H9 (cell line): Measurements from ENCODE around the gene HOXC11. TPM values are rescaled to one million over a fixed set of nuclear protein-coding genes. Genes with fewer than 3 reads are reported as not detected.

Experiments
- DNase-seq: peaks from one replicate; pipeline ENCODE4 v3.0.0-alpha.2; 2017
- H2AFZ ChIP-seq: one replicate; pipeline ENCODE4 v1.6.1; 2013; ENCODE audit warnings: mild to moderate bottlenecking, low read length, control low read depth, moderate library complexity
- H2AK5ac ChIP-seq: 2 replicates; pipeline ENCODE4 v1.6.1; 2013; ENCODE audit warnings: low read length, control low read depth, mixed read lengths; ENCODE audit not compliant: insufficient read length
- H2BK120ac ChIP-seq: one replicate; pipeline ENCODE4 v1.6.1; 2013; ENCODE audit warnings: low read depth, mild to moderate bottlenecking, low read length, control low read depth, inconsistent platforms; ENCODE audit not compliant: poor library complexity, severe bottlenecking
- H2BK12ac ChIP-seq: 2 replicates; pipeline ENCODE4 v1.6.1; 2013; ENCODE audit warnings: low read length, control low read depth, mixed read lengths, low read depth; ENCODE audit not compliant: insufficient read length
- H2BK15ac ChIP-seq: 2 replicates; pipeline ENCODE4 v1.6.1; 2013; ENCODE audit warnings: low read depth, low read length, control low read depth
- H2BK20ac ChIP-seq: one replicate; pipeline ENCODE4 v1.6.1; 2013; ENCODE audit warnings: low read depth, mild to moderate bottlenecking, low read length, control low read depth, inconsistent platforms; ENCODE audit not compliant: poor library complexity, severe bottlenecking
- H2BK5ac ChIP-seq: 2 replicates; pipeline ENCODE4 v1.6.1; 2013; ENCODE audit warnings: low read length, control low read depth, mixed read lengths; ENCODE audit not compliant: insufficient read length
- H3K14ac ChIP-seq: 2 replicates; pipeline ENCODE4 v1.6.1; 2013; ENCODE audit warnings: low read length, control low read depth; ENCODE audit not compliant: insufficient read depth
- H3K18ac ChIP-seq: 2 replicates; pipeline ENCODE4 v1.6.1; 2013; ENCODE audit warnings: low read depth, mild to moderate bottlenecking, mixed read lengths, low read length, control low read depth; ENCODE audit not compliant: insufficient read length
- H3K23ac ChIP-seq: 2 replicates; pipeline ENCODE4 v1.6.1; 2013; ENCODE audit warnings: low read length, control low read depth, mixed read lengths, low read depth; ENCODE audit not compliant: insufficient read length
- H3K23me2 ChIP-seq: 2 replicates; pipeline ENCODE4 v1.6.1; 2013; ENCODE audit warnings: low read depth, mild to moderate bottlenecking, mixed read lengths, low read length, control low read depth; ENCODE audit not compliant: insufficient read length, poor library complexity, severe bottlenecking
- H3K27ac ChIP-seq: 2 replicates; pipeline ENCODE4 v1.5.1; 2013; ENCODE audit warnings: low read length, control low read depth, mixed read lengths, low read depth; ENCODE audit not compliant: insufficient read length
- H3K27me3 ChIP-seq: 2 replicates; pipeline ENCODE4 v1.6.1; 2013; ENCODE audit warnings: low read length, control low read depth, inconsistent platforms; ENCODE audit not compliant: insufficient read depth
- H3K4ac ChIP-seq: 2 replicates; pipeline ENCODE4 v1.6.1; 2013; ENCODE audit warnings: low read depth, mild to moderate bottlenecking, control low read depth, inconsistent platforms, low read length, moderate library complexity
- H3K4me1 ChIP-seq: 2 replicates; pipeline ENCODE4 v1.6.1; 2013; ENCODE audit warnings: low read length, control low read depth, inconsistent platforms; ENCODE audit not compliant: insufficient read depth
- H3K4me2 ChIP-seq: 2 replicates; pipeline ENCODE4 v1.6.1; 2013; ENCODE audit warnings: low read length, control low read depth, mixed read lengths; ENCODE audit not compliant: insufficient read length, insufficient read depth
- H3K56ac ChIP-seq: 2 replicates; pipeline ENCODE4 v1.6.1; 2013; ENCODE audit warnings: low read depth, mild to moderate bottlenecking, mixed read lengths, low read length, control low read depth; ENCODE audit not compliant: insufficient read length
- H3K79me1 ChIP-seq: 2 replicates; pipeline ENCODE4 v1.6.1; 2013; ENCODE audit warnings: low read depth, mild to moderate bottlenecking, moderate library complexity, low read length, control low read depth, inconsistent platforms; ENCODE audit not compliant: insufficient read depth, poor library complexity, severe bottlenecking
- H3K79me2 ChIP-seq: 2 replicates; pipeline ENCODE4 v1.6.1; 2013; ENCODE audit warnings: low read length, control low read depth, inconsistent platforms; ENCODE audit not compliant: insufficient read depth
- H3K9ac ChIP-seq: 2 replicates; pipeline ENCODE4 v1.6.1; 2013; ENCODE audit warnings: low read length, control low read depth, mixed read lengths; ENCODE audit not compliant: insufficient read length; ENCODE audit errors: extremely low read depth
- H3K9me3 ChIP-seq: one replicate; pipeline ENCODE4 v1.6.1; 2013; ENCODE audit warnings: low read depth, low read length, inconsistent platforms; ENCODE audit not compliant: control insufficient read depth
- H3T11ph ChIP-seq: one replicate; pipeline ENCODE4 v1.6.1; 2013; ENCODE audit warnings: mild to moderate bottlenecking, low read length, control low read depth, inconsistent platforms
- H4K20me1 ChIP-seq: one replicate; pipeline ENCODE4 v1.6.1; 2013; ENCODE audit not compliant: control insufficient read depth, insufficient read length, insufficient read depth
- H4K5ac ChIP-seq: 2 replicates; pipeline ENCODE4 v1.6.1; 2013; ENCODE audit warnings: low read depth, mild to moderate bottlenecking, mixed read lengths, low read length, control low read depth; ENCODE audit not compliant: insufficient read length
- H4K8ac ChIP-seq: replicated peaks from 2 replicates; pipeline ENCODE4 v1.6.1; 2013; ENCODE audit warnings: low read length, control low read depth, mixed read lengths, low read depth; ENCODE audit not compliant: insufficient read length
- H4K91ac ChIP-seq: 2 replicates; pipeline ENCODE4 v1.6.1; 2013; ENCODE audit warnings: low read depth, mild to moderate bottlenecking, moderate library complexity, mixed read lengths, low read length, control low read depth; ENCODE audit not compliant: insufficient read length
- H3K27ac Mint-ChIP-seq, 3 experiments: 2 replicates in 2 of 3; 3 replicates in 1 of 3; pipeline ENCODE4 v1.8.0; 2020 to 2021; ENCODE audit warnings: mixed read lengths in 3 of 3, mild to moderate bottlenecking in 1 of 3, moderate library complexity in 1 of 3
- H3K27me3 Mint-ChIP-seq: 2 replicates; pipeline ENCODE4 v1.8.0; 2021; ENCODE audit warnings: low read depth, mild to moderate bottlenecking, moderate library complexity, mixed read lengths
- H3K36me3 Mint-ChIP-seq, 3 experiments: 2 replicates in 2 of 3; 3 replicates in 1 of 3; pipeline ENCODE4 v1.8.0; 2020 to 2021; ENCODE audit warnings: low read depth in 3 of 3, mixed read lengths in 3 of 3; ENCODE audit not compliant: insufficient read depth in 1 of 3
- H3K4me1 Mint-ChIP-seq, 2 experiments: 2 replicates each; pipeline ENCODE4 v1.8.0; 2020; ENCODE audit warnings: mixed read lengths in 2 of 2
- H3K4me3 Mint-ChIP-seq, 2 experiments: 2 replicates in 1 of 2; 3 replicates in 1 of 2; pipeline ENCODE4 v1.8.0; 2020 to 2021; ENCODE audit warnings: mild to moderate bottlenecking in 2 of 2, mixed read lengths in 2 of 2, moderate library complexity in 1 of 2
- H3K9me3 Mint-ChIP-seq, 2 experiments: 2 replicates in 1 of 2; 3 replicates in 1 of 2; pipeline ENCODE4 v1.8.0; 2020; ENCODE audit warnings: mild to moderate bottlenecking in 2 of 2, mixed read lengths in 2 of 2, moderate library complexity in 1 of 2
- WGBS: extraction: QIAGEN DNeasy Blood & Tissue Kit; methylation state at CpG from one replicate; pipeline ENCODE4 v1.1.7; 2013; ENCODE audit warnings: missing lambda C conversion rate, low lambda C conversion rate, mixed read lengths; ENCODE audit not compliant: insufficient read length; ENCODE audit errors: extremely low coverage; 5-methylcytosine and 5-hydroxymethylcytosine counted together
- total RNA-seq: library from RNA; stranded (reverse); gene quantifications from 2 replicates; pipeline ENCODE4 v1.2.1, GENCODE V29; 2021
- TF ChIP-seq, protein P1 (sequence below): fragments of 200-600 bp; sonication (generic); conservative IDR thresholded peaks from 3 replicates; pipeline ENCODE4 v1.8.0; 2021; ENCODE audit warnings: antibody characterized with exemption, mild to moderate bottlenecking

The HOXC11 gene
- total RNA-seq, 1 experiment from 2014 or later, result not detected

DNA sequence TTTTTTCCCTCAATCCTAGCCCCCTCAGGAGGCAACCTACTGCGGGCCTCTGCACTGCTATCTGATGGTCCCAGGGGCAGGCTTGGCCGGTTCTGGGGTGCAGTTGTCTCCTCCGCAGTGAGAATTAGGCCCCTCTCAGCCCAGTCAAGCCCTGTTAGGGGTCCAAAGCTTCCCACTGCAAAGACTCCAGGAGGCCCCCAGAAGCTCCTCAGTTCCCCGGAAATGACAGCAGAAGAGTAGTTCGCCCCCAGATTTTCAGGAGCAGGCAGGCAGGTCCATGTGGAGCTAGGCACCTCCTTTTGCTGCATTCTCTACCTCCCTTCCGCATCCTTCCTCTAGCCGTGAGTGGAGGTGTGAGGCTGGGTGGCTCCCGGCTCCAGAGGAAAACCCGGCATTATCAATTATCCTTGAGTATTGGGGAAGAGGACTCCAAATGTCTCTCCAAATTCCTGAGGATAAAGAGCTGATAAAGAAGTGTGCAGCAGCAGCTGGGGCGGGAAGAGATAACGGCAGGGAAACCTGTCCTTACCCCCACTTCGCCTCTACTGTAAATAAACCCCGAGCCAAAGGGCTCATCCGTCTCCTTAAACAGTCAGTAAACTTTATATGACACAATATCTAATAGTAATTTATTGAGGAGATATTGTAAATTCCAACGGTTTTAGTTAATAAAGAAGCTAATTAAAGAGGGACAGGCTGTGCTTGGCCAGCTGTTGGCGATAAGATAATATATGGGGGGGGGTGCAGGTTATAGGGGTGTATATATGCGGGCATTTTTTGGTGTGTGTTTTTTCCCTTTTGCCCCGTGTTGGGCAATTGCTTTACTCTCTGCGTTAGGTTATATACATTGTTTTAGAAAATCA, 18.9 kb upstream of the HOXC11 start:
- Histone ChIP-seq H2BK120ac (no peak overlapping the region), H3K4me1 (no peaks in the 10 kb centered on the region), H3K23me2 (no peaks in the 10 kb centered on the region), H3K23ac (no peak overlapping the region), H2BK15ac (no peak overlapping the region), H4K5ac (no peak overlapping the region), H2BK5ac (no peak overlapping the region), H4K8ac (no peak overlapping the region), H3K4me2 (no peak overlapping the region), H3K79me1 (no peaks in the 10 kb centered on the region), H3K18ac (no peak overlapping the region), H3T11ph (no peak overlapping the region), H2AK5ac (no peak overlapping the region), H2AFZ (no peak overlapping the region), H3K9me3 (no peaks in the 10 kb centered on the region), H4K20me1 (no peaks in the 10 kb centered on the region), H4K91ac (no peak overlapping the region), H3K9ac (no peak overlapping the region), H3K79me2 (no peaks in the 10 kb centered on the region), H2BK12ac (no peak overlapping the region), H2BK20ac (no peak overlapping the region), H3K56ac (no peak overlapping the region), H3K4ac (no peak overlapping the region), H3K27me3 (peaks cover 99% of the 10 kb centered on the region), H3K27ac (no peak overlapping the region), H3K14ac (no peak overlapping the region)
- DNase-seq, result no peak
- H3K4me1 Mint-ChIP-seq, result peaks cover 6 to 20% of the 10 kb centered on the region in 2 experiments; a peak in 3 of 4 replicates
- no peaks in the 10 kb centered on the region; a peak in 2 of 7 replicates for H3K36me3 Mint-ChIP-seq
- H3K4me3 Mint-ChIP-seq, result no peak overlapping the region
- peaks cover 99% of the 10 kb centered on the region for H3K27me3 Mint-ChIP-seq
- TF ChIP-seq, protein P1, sequence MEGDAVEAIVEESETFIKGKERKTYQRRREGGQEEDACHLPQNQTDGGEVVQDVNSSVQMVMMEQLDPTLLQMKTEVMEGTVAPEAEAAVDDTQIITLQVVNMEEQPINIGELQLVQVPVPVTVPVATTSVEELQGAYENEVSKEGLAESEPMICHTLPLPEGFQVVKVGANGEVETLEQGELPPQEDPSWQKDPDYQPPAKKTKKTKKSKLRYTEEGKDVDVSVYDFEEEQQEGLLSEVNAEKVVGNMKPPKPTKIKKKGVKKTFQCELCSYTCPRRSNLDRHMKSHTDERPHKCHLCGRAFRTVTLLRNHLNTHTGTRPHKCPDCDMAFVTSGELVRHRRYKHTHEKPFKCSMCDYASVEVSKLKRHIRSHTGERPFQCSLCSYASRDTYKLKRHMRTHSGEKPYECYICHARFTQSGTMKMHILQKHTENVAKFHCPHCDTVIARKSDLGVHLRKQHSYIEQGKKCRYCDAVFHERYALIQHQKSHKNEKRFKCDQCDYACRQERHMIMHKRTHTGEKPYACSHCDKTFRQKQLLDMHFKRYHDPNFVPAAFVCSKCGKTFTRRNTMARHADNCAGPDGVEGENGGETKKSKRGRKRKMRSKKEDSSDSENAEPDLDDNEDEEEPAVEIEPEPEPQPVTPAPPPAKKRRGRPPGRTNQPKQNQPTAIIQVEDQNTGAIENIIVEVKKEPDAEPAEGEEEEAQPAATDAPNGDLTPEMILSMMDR, result no peak
- H3K9me3 Mint-ChIP-seq, result peaks cover 0 to 4% of the 10 kb centered on the region in 2 experiments; a peak in 3 of 5 replicates
- no peak overlapping the region for H3K27ac Mint-ChIP-seq
- WGBS, result no CpG with 5 or more reads among the region's 19 CpGs
